Esophagus muscularis mucosa (tissue), 4 donors: ENCODE results near the gene CARF. TPM values are rescaled to one million over a fixed set of nuclear protein-coding genes. Genes with fewer than 3 reads are reported as not detected.

ENCODE experiments used
- small RNA-seq, 3 donors: library from RNA; depleted of rRNA; stranded (forward); fragments of <200 nt; gene quantifications; one replicate each; pipeline ENCODE3, GENCODE V24; 2016
- total RNA-seq, 4 donors: library from RNA; depleted of rRNA; stranded (reverse); fragments of >200 nt; gene quantifications; one replicate each; pipeline versions ENCODE4 v1.1.0 to v1.2.1, GENCODE V29; 2016

Gene CARF
- total RNA-seq, 4 donors from 2014 or later = 8.0 to 16.6 (median 12.8) TPM

Small RNA genes within 50 kb of the gene (small RNA-seq; reads per million reads assigned to genes)
- gene AC010900.2 = 0 reads per million in 3 donors

Other genes with a start within 250 kb of the CARF start
- 10 to 100 TPM in 2 of 4 donors, 1 to 10 TPM in 2; 9.6 to 14.4 (median 11.8) TPM for gene ICA1L, start 40.5 kb upstream of the CARF start, total RNA-seq
- gene WDR12, start 602 bp upstream of the CARF start, total RNA-seq = 10 to 100 TPM in 3 of 4 donors, 1 to 10 TPM in 1; 8.2 to 17.6 (median 12.8) TPM
- gene NBEAL1, start 102.6 kb downstream of the CARF start, total RNA-seq = 10 to 100 TPM; 20.5 to 24.1 (median 23.1) TPM